HepG2 (cell line): ENCODE measurements around the gene ARAP3. TPM values are rescaled to one million over a fixed set of nuclear protein-coding genes. Genes with fewer than 3 reads are reported as not detected.

ENCODE experiments used
- ATAC-seq: fragments of 200-7000 bp; cut with Tn5 transposase; 3 replicates; pipeline ENCODE4 v1.9.1; 2020; ENCODE audit warnings: mild to moderate bottlenecking, moderate library complexity
- BruUV-seq: library from RNA; stranded (reverse); fragments of 400-500 nt; replicated peaks from 2 replicates; lab custom pipeline; 2021; lab: Mats Ljungman, UMichigan
- CTCF ChIA-PET: fragments of 300-600 bp; formaldehyde crosslinking; extraction: SDS; loops from one replicate; lab custom pipeline; 2021; ENCODE audit warnings: low total read pairs, inconsistent platforms, low intra/inter-chr PET ratio; lab: Yijun Ruan, JAX
- POLR2A ChIA-PET: fragments of 350-600 bp; sonication (Branson Sonifier 250); formaldehyde crosslinking; loops from one replicate; lab custom pipeline; 2020; ENCODE audit warnings: antibody characterized with exemption, inconsistent platforms; lab: Yijun Ruan, JAX
- DNase-seq: peaks from one replicate; pipeline ENCODE4 v3.0.0-alpha.2; 2015; ENCODE audit warnings: low spot score
- FAIRE-seq: peaks from 3 replicates; lab custom pipeline; 2011; peaks lifted over from hg19 to GRCh38; lab: Jason Lieb, UNC
- H2AFZ ChIP-seq: one replicate; pipeline ENCODE4 v1.6.1; 2011; ENCODE audit warnings: low read length, inconsistent platforms
- H3K27ac ChIP-seq: fragments of 300-600 bp; 3 replicates; pipeline ENCODE4 v1.8.0; 2011; ENCODE audit warnings: mixed run types, mild to moderate bottlenecking, mixed read lengths, low read length, inconsistent platforms; ENCODE audit not compliant: insufficient read depth; ENCODE audit errors: extremely low read length
- H3K27me3 ChIP-seq, 2 experiments: fragments of 200-600 bp in 1 of 2; 2 replicates in 1 of 2; 3 replicates in 1 of 2; pipeline versions ENCODE4 v1.6.0 to v1.8.0; 2011; ENCODE audit warnings: low read length in 2 of 2, mild to moderate bottlenecking in 2 of 2, moderate library complexity in 2 of 2, inconsistent platforms in 1 of 2; ENCODE audit not compliant: insufficient read depth in 2 of 2, control insufficient read depth in 1 of 2
- H3K36me3 ChIP-seq, 2 experiments: fragments of 200-600 bp in 1 of 2; replicated peaks in 1 of 2; 2 replicates in 1 of 2; 3 replicates in 1 of 2; pipeline versions ENCODE4 v1.5.1 to v1.8.0; 2011; ENCODE audit warnings: low read length in 2 of 2, inconsistent platforms in 1 of 2; ENCODE audit not compliant: insufficient read depth in 2 of 2, control insufficient read depth in 1 of 2
- H3K4me1 ChIP-seq: 2 replicates; pipeline ENCODE4 v1.5.1; 2012; ENCODE audit warnings: low read length, inconsistent platforms; ENCODE audit not compliant: insufficient read depth
- H3K4me2 ChIP-seq: 2 replicates; pipeline ENCODE4 v1.6.0; 2011; ENCODE audit warnings: low read depth, low read length, inconsistent platforms
- H3K4me3 ChIP-seq, 3 experiments: fragments of 200-600 bp in 1 of 3; sonication (generic), shearing (Covaris generic) in 1 of 3; replicated peaks in 1 of 3; 2 replicates each; pipeline ENCODE4 v1.5.1; 2011 to 2016; ENCODE audit warnings: low read length in 3 of 3, inconsistent platforms in 2 of 3, low read depth in 2 of 3, mild to moderate bottlenecking in 2 of 3, control low read depth in 1 of 3, mixed read lengths in 1 of 3; ENCODE audit not compliant: insufficient read depth in 1 of 3
- H3K79me2 ChIP-seq: one replicate; pipeline ENCODE4 v1.6.1; 2011; ENCODE audit warnings: low read length, inconsistent platforms; ENCODE audit not compliant: insufficient read depth
- H3K9ac ChIP-seq: 2 replicates; pipeline ENCODE4 v1.6.0; 2011; ENCODE audit warnings: mild to moderate bottlenecking, low read depth, low read length, inconsistent platforms; ENCODE audit not compliant: insufficient read depth
- H3K9me3 ChIP-seq: 2 replicates; pipeline ENCODE4 v1.5.1; 2012; ENCODE audit warnings: mild to moderate bottlenecking, low read length
- H4K20me1 ChIP-seq: 2 replicates; pipeline ENCODE4 v1.6.0; 2011; ENCODE audit warnings: inconsistent platforms, mild to moderate bottlenecking, low read length, moderate library complexity; ENCODE audit not compliant: insufficient read depth
- AHDC1 ChIP-seq: sonication (generic); formaldehyde crosslinking; IDR thresholded peaks from 2 replicates; pipeline ENCODE4 v1.5.1; 2020; ENCODE audit warnings: mild to moderate bottlenecking, missing genetic modification reagents, borderline replicate concordance
- ELK4 ChIP-seq: sonication (generic); formaldehyde crosslinking; IDR thresholded peaks from 2 replicates; pipeline ENCODE4 v1.9.0; 2021; ENCODE audit warnings: missing genetic modification reagents, borderline replicate concordance
- GABPA ChIP-seq, 2 experiments: IDR thresholded peaks; 2 replicates each; pipeline ENCODE4 v1.6.1; 2011 to 2016; ENCODE audit warnings: low read depth in 2 of 2, low read length in 1 of 2, missing biosample characterization in 1 of 2, missing genetic modification characterization in 1 of 2
- RARA ChIP-seq: IDR thresholded peaks from 2 replicates; pipeline ENCODE4 v1.6.1; 2016; ENCODE audit warnings: missing genetic modification reagents, missing compliant biosample characterization
- TCF7 ChIP-seq: sonication (generic); IDR thresholded peaks from 2 replicates; pipeline ENCODE4 v1.6.1; 2016; ENCODE audit warnings: antibody characterized with exemption, low read depth
- UBTF ChIP-seq: sonication (generic); formaldehyde crosslinking; IDR thresholded peaks from 2 replicates; pipeline ENCODE4 v1.4.0; 2020; ENCODE audit warnings: mild to moderate bottlenecking, missing genetic modification reagents
- ZFP36L2 ChIP-seq: sonication (generic); formaldehyde crosslinking; IDR thresholded peaks from 2 replicates; pipeline ENCODE4 v1.4.0; 2020; ENCODE audit warnings: missing genetic modification reagents
- ZKSCAN8 ChIP-seq: IDR thresholded peaks from 2 replicates; pipeline ENCODE4 v1.6.1; 2016; ENCODE audit warnings: borderline replicate concordance, missing genetic modification reagents, missing compliant biosample characterization
- ZNF296 ChIP-seq: sonication (generic); formaldehyde crosslinking; conservative IDR thresholded peaks from 2 replicates; pipeline ENCODE4 v1.5.0; 2020; ENCODE audit warnings: mild to moderate bottlenecking, missing genetic modification reagents
- WGBS: methylation state at CpG from one replicate; pipeline ENCODE4 v1.1.6; 2017; ENCODE audit warnings: low lambda C conversion rate; 5-methylcytosine and 5-hydroxymethylcytosine counted together
- in situ Hi-C: cut with HindIII; loops from 2 replicates; pipeline ENCODE4 v1.10.0; 2017; ENCODE audit warnings: low pct_unique_long_range_greater_than_20kb; ENCODE audit not compliant: extremely low pct_ligation_motif_present
- intact Hi-C: fragments of 100-400 bp; cut with micrococcal nuclease; formaldehyde crosslinking; loops from one replicate; pipeline ENCODE4 v1.10.0; 2022; ENCODE audit not compliant: unreplicated experiment
- polyA plus RNA-seq, 8 experiments: library from polyadenylated mRNA; depleted of rRNA in 3 of 8; stranded (reverse) in 7 of 8; unstranded in 1 of 8; fragments of >200 nt; fragmentation: Illumina TruSeq in 4 of 8; extraction: Trizol in 4 of 8; gene quantifications; 2 replicates each; pipeline versions ENCODE4 v1.2.1 to v1.2.3, GENCODE V29; 2011 to 2016; ENCODE audit warnings: low read depth in 4 of 8, missing spikeins in 1 of 8, mixed read lengths in 1 of 8; ENCODE audit not compliant: insufficient read depth in 1 of 8
- total RNA-seq, 5 experiments: library from RNA; depleted of rRNA; stranded (reverse); fragments of >200 nt; fragmentation: Illumina TruSeq; extraction: Trizol; gene quantifications; 2 replicates each; pipeline ENCODE4 v1.2.3, GENCODE V29; 2016; ENCODE audit warnings: low read depth in 1 of 5

Gene ARAP3
- total and polyA plus RNA-seq, 2 of the 13 experiments (the other 11 are each of a cell fraction or from before 2014, with no cell fraction given): 0.25 TPM; not detected in 1

GRCh38 chr5:141628175-141628788, 53.7 kb downstream of the ARAP3 start (continued):
- no peak for TF ChIP-seq AHDC1 (CRISPR knock-in tag)

- Histone ChIP-seq H3K27ac (no peak overlapping the region), H3K4me1 (peaks cover 12% of the 10 kb centered on the region), H3K4me2 (no peak overlapping the region), H2AFZ (no peak overlapping the region), H3K9me3 (no peaks in the 10 kb centered on the region), H3K27me3 (no peaks in the 10 kb centered on the region), H4K20me1 (no peaks in the 10 kb centered on the region), H3K4me3 (no peak overlapping the region), H3K79me2 (no peaks in the 10 kb centered on the region), H3K9ac (no peak overlapping the region), H3K36me3 (peaks cover 27 to 55% of the 10 kb centered on the region in 2 experiments)
- BruUV-seq: no TSS peak
- intact Hi-C loops: no loop called here
- FAIRE-seq (no peak), ATAC-seq (no peak), DNase-seq (no peak)
- ChIA-PET POLR2A (no interaction called here), CTCF (no interaction called here)
- 96% methylated on average over 5 of the region's 5 CpGs for WGBS
- in situ Hi-C loops: no loop called here
- TF ChIP-seq TCF7: no peak
- TF ChIP-seq ZNF296 (CRISPR knock-in tag): no peak
- TF ChIP-seq GABPA (IDR thresholded peaks at IDR 0.05; ENCODE audit: low read depth, low read length): no peak
- no peak for TF ChIP-seq GABPA (CRISPR knock-in tag; IDR thresholded peaks at IDR 0.05; ENCODE audit: low read depth)
- no peak for TF ChIP-seq ZKSCAN8 (CRISPR knock-in tag)
- TF ChIP-seq UBTF (CRISPR knock-in tag): no peak
- TF ChIP-seq ELK4: no peak
- no peak for TF ChIP-seq RARA (CRISPR knock-in tag)
- TF ChIP-seq ZFP36L2 (CRISPR knock-in tag): no peak
These were observed 58.4 kb downstream of the ARAP3 start for GRCh38 chr5:141623611-141624010.
